Activated naive CD4-positive, alpha-beta T cell (primary cell): ENCODE data around the gene GIPR.
"Not testable (repeated sequence)": the region's sequence is repeated elsewhere in the genome, so short reads cannot be mapped to it uniquely, and the experiment has no call there.

Source experiments
- DNase-seq, 4 experiments: peaks; one replicate each; lab custom pipeline; 2025; lab: John Stamatoyannopoulos, UW

Gene GIPR

GRCh38 chr19:45667620-45668341 lies at the start of gene GIPR:
Gene GIPR (plus strand): TSS chr19:45668221. CDS start chr19:45669521, 1,300 bp downstream.
- peak in 3 of 4 experiments; percentile 18 to 50 (median 22) for DNase-seq

GRCh38 chr19:45621389-45621788 lies 46.6 kb upstream of the GIPR start:
- DNase-seq: no peak

- DNase-seq: no peak
Measured at GRCh38 chr19:45621976-45622503, 46.0 kb upstream of the GIPR start.

- no peak for DNase-seq
Measured at GRCh38 chr19:45623984-45624383, 44.0 kb upstream of the GIPR start.

- not testable (repeated sequence) for DNase-seq
Measured at GRCh38 chr19:45628219-45628618, 39.8 kb upstream of the GIPR start.

GRCh38 chr19:45629704-45630103 lies 38.3 kb upstream of the GIPR start:
- no peak for DNase-seq

- no peak for DNase-seq
Measured at GRCh38 chr19:45630463-45630862, 37.6 kb upstream of the GIPR start.

- peak in 1 of 4 experiments; percentile 7 for DNase-seq
Measured at GRCh38 chr19:45632468-45633196, 35.4 kb upstream of the GIPR start.

- no peak for DNase-seq
Measured at GRCh38 chr19:45636275-45636674, 31.7 kb upstream of the GIPR start.

GRCh38 chr19:45636902-45637301 lies 31.1 kb upstream of the GIPR start:
- no peak for DNase-seq

GRCh38 chr19:45637890-45638667 lies 29.9 kb upstream of the GIPR start:
- DNase-seq: no peak

GRCh38 chr19:45638930-45639729 lies 28.9 kb upstream of the GIPR start, which contains the start of gene EML2:
Gene EML2 (minus strand): TSS chr19:45639397. CDS start chr19:45639376, 21 bp downstream.
- peak in 3 of 4 experiments; percentile 12 to 63 (median 25) for DNase-seq

- peak in 1 of 4 experiments; percentile 10 for DNase-seq
Measured at GRCh38 chr19:45640849-45641273, 27.2 kb upstream of the GIPR start.

- DNase-seq: peak in 3 of 4 experiments; percentile 26 to 39 (median 31)
Measured at GRCh38 chr19:45641274-45642105, 26.5 kb upstream of the GIPR start.

- DNase-seq: peak; percentile 86 to 94 (median 90)
Measured at GRCh38 chr19:45643024-45643926, 24.7 kb upstream of the GIPR start.

GRCh38 chr19:45643927-45644771 lies 23.9 kb upstream of the GIPR start:
- no peak for DNase-seq

GRCh38 chr19:45645068-45645630 lies 22.9 kb upstream of the GIPR start:
- DNase-seq: no peak
